H9 (cell line): ENCODE data around the gene EDA2R. TPM values are rescaled to one million over a fixed set of nuclear protein-coding genes. Genes with fewer than 3 reads are reported as not detected.

Experiments
- DNase-seq: peaks from one replicate; pipeline ENCODE4 v3.0.0-alpha.2; 2017
- H2AFZ ChIP-seq: one replicate; pipeline ENCODE4 v1.6.1; 2013; ENCODE audit warnings: mild to moderate bottlenecking, low read length, control low read depth, moderate library complexity
- H2AK5ac ChIP-seq: 2 replicates; pipeline ENCODE4 v1.6.1; 2013; ENCODE audit warnings: low read length, control low read depth, mixed read lengths; ENCODE audit not compliant: insufficient read length
- H2BK120ac ChIP-seq: one replicate; pipeline ENCODE4 v1.6.1; 2013; ENCODE audit warnings: low read depth, mild to moderate bottlenecking, low read length, control low read depth, inconsistent platforms; ENCODE audit not compliant: poor library complexity, severe bottlenecking
- H2BK12ac ChIP-seq: 2 replicates; pipeline ENCODE4 v1.6.1; 2013; ENCODE audit warnings: low read length, control low read depth, mixed read lengths, low read depth; ENCODE audit not compliant: insufficient read length
- H2BK15ac ChIP-seq: 2 replicates; pipeline ENCODE4 v1.6.1; 2013; ENCODE audit warnings: low read depth, low read length, control low read depth
- H2BK20ac ChIP-seq: one replicate; pipeline ENCODE4 v1.6.1; 2013; ENCODE audit warnings: low read depth, mild to moderate bottlenecking, low read length, control low read depth, inconsistent platforms; ENCODE audit not compliant: poor library complexity, severe bottlenecking
- H2BK5ac ChIP-seq: 2 replicates; pipeline ENCODE4 v1.6.1; 2013; ENCODE audit warnings: low read length, control low read depth, mixed read lengths; ENCODE audit not compliant: insufficient read length
- H3K14ac ChIP-seq: 2 replicates; pipeline ENCODE4 v1.6.1; 2013; ENCODE audit warnings: low read length, control low read depth; ENCODE audit not compliant: insufficient read depth
- H3K18ac ChIP-seq: 2 replicates; pipeline ENCODE4 v1.6.1; 2013; ENCODE audit warnings: low read depth, mild to moderate bottlenecking, mixed read lengths, low read length, control low read depth; ENCODE audit not compliant: insufficient read length
- H3K23ac ChIP-seq: 2 replicates; pipeline ENCODE4 v1.6.1; 2013; ENCODE audit warnings: low read length, control low read depth, mixed read lengths, low read depth; ENCODE audit not compliant: insufficient read length
- H3K23me2 ChIP-seq: 2 replicates; pipeline ENCODE4 v1.6.1; 2013; ENCODE audit warnings: low read depth, mild to moderate bottlenecking, mixed read lengths, low read length, control low read depth; ENCODE audit not compliant: insufficient read length, poor library complexity, severe bottlenecking
- H3K27ac ChIP-seq: 2 replicates; pipeline ENCODE4 v1.5.1; 2013; ENCODE audit warnings: low read length, control low read depth, mixed read lengths, low read depth; ENCODE audit not compliant: insufficient read length
- H3K27me3 ChIP-seq: 2 replicates; pipeline ENCODE4 v1.6.1; 2013; ENCODE audit warnings: low read length, control low read depth, inconsistent platforms; ENCODE audit not compliant: insufficient read depth
- H3K4ac ChIP-seq: 2 replicates; pipeline ENCODE4 v1.6.1; 2013; ENCODE audit warnings: low read depth, mild to moderate bottlenecking, control low read depth, inconsistent platforms, low read length, moderate library complexity
- H3K4me1 ChIP-seq: 2 replicates; pipeline ENCODE4 v1.6.1; 2013; ENCODE audit warnings: low read length, control low read depth, inconsistent platforms; ENCODE audit not compliant: insufficient read depth
- H3K4me2 ChIP-seq: 2 replicates; pipeline ENCODE4 v1.6.1; 2013; ENCODE audit warnings: low read length, control low read depth, mixed read lengths; ENCODE audit not compliant: insufficient read length, insufficient read depth
- H3K56ac ChIP-seq: 2 replicates; pipeline ENCODE4 v1.6.1; 2013; ENCODE audit warnings: low read depth, mild to moderate bottlenecking, mixed read lengths, low read length, control low read depth; ENCODE audit not compliant: insufficient read length
- H3K79me1 ChIP-seq: 2 replicates; pipeline ENCODE4 v1.6.1; 2013; ENCODE audit warnings: low read depth, mild to moderate bottlenecking, moderate library complexity, low read length, control low read depth, inconsistent platforms; ENCODE audit not compliant: insufficient read depth, poor library complexity, severe bottlenecking
- H3K79me2 ChIP-seq: 2 replicates; pipeline ENCODE4 v1.6.1; 2013; ENCODE audit warnings: low read length, control low read depth, inconsistent platforms; ENCODE audit not compliant: insufficient read depth
- H3K9ac ChIP-seq: 2 replicates; pipeline ENCODE4 v1.6.1; 2013; ENCODE audit warnings: low read length, control low read depth, mixed read lengths; ENCODE audit not compliant: insufficient read length; ENCODE audit errors: extremely low read depth
- H3K9me3 ChIP-seq: one replicate; pipeline ENCODE4 v1.6.1; 2013; ENCODE audit warnings: low read depth, low read length, inconsistent platforms; ENCODE audit not compliant: control insufficient read depth
- H3T11ph ChIP-seq: one replicate; pipeline ENCODE4 v1.6.1; 2013; ENCODE audit warnings: mild to moderate bottlenecking, low read length, control low read depth, inconsistent platforms
- H4K20me1 ChIP-seq: one replicate; pipeline ENCODE4 v1.6.1; 2013; ENCODE audit not compliant: control insufficient read depth, insufficient read length, insufficient read depth
- H4K5ac ChIP-seq: 2 replicates; pipeline ENCODE4 v1.6.1; 2013; ENCODE audit warnings: low read depth, mild to moderate bottlenecking, mixed read lengths, low read length, control low read depth; ENCODE audit not compliant: insufficient read length
- H4K8ac ChIP-seq: replicated peaks from 2 replicates; pipeline ENCODE4 v1.6.1; 2013; ENCODE audit warnings: low read length, control low read depth, mixed read lengths, low read depth; ENCODE audit not compliant: insufficient read length
- H4K91ac ChIP-seq: 2 replicates; pipeline ENCODE4 v1.6.1; 2013; ENCODE audit warnings: low read depth, mild to moderate bottlenecking, moderate library complexity, mixed read lengths, low read length, control low read depth; ENCODE audit not compliant: insufficient read length
- H3K27ac Mint-ChIP-seq, 3 experiments: 2 replicates in 2 of 3; 3 replicates in 1 of 3; pipeline ENCODE4 v1.8.0; 2020 to 2021; ENCODE audit warnings: mixed read lengths in 3 of 3, mild to moderate bottlenecking in 1 of 3, moderate library complexity in 1 of 3
- H3K27me3 Mint-ChIP-seq: 2 replicates; pipeline ENCODE4 v1.8.0; 2021; ENCODE audit warnings: low read depth, mild to moderate bottlenecking, moderate library complexity, mixed read lengths
- H3K36me3 Mint-ChIP-seq, 3 experiments: 2 replicates in 2 of 3; 3 replicates in 1 of 3; pipeline ENCODE4 v1.8.0; 2020 to 2021; ENCODE audit warnings: low read depth in 3 of 3, mixed read lengths in 3 of 3; ENCODE audit not compliant: insufficient read depth in 1 of 3
- H3K4me1 Mint-ChIP-seq, 2 experiments: 2 replicates each; pipeline ENCODE4 v1.8.0; 2020; ENCODE audit warnings: mixed read lengths in 2 of 2
- H3K4me3 Mint-ChIP-seq, 2 experiments: 2 replicates in 1 of 2; 3 replicates in 1 of 2; pipeline ENCODE4 v1.8.0; 2020 to 2021; ENCODE audit warnings: mild to moderate bottlenecking in 2 of 2, mixed read lengths in 2 of 2, moderate library complexity in 1 of 2
- H3K9me3 Mint-ChIP-seq, 2 experiments: 2 replicates in 1 of 2; 3 replicates in 1 of 2; pipeline ENCODE4 v1.8.0; 2020; ENCODE audit warnings: mild to moderate bottlenecking in 2 of 2, mixed read lengths in 2 of 2, moderate library complexity in 1 of 2
- CTCF ChIP-seq: fragments of 200-600 bp; sonication (generic); conservative IDR thresholded peaks from 3 replicates; pipeline ENCODE4 v1.8.0; 2021; ENCODE audit warnings: antibody characterized with exemption, mild to moderate bottlenecking
- WGBS: extraction: QIAGEN DNeasy Blood & Tissue Kit; methylation state at CpG from one replicate; pipeline ENCODE4 v1.1.7; 2013; ENCODE audit warnings: missing lambda C conversion rate, low lambda C conversion rate, mixed read lengths; ENCODE audit not compliant: insufficient read length; ENCODE audit errors: extremely low coverage; 5-methylcytosine and 5-hydroxymethylcytosine counted together
- total RNA-seq: library from RNA; stranded (reverse); gene quantifications from 2 replicates; pipeline ENCODE4 v1.2.1, GENCODE V29; 2021

EDA2R gene
- total RNA-seq, 1 experiment from 2014 or later: 6.6 TPM

- DNase-seq: no peak
- Histone ChIP-seq H3K4ac (no peak overlapping the region), H3K4me1 (no peaks in the 10 kb centered on the region; the same call in 1 of the 2 replicates), H4K91ac (no peak overlapping the region), H2AK5ac (no peak overlapping the region), H4K8ac (no peak overlapping the region), H3K23ac (no peak overlapping the region), H3K23me2 (no peaks in the 10 kb centered on the region), H2BK120ac (no peak overlapping the region), H2BK20ac (no peak overlapping the region), H3K79me1 (no peaks in the 10 kb centered on the region), H3K18ac (no peak overlapping the region), H3K56ac (no peak overlapping the region), H4K5ac (no peak overlapping the region), H3K9ac (no peak overlapping the region), H3K27ac (no peak overlapping the region), H4K20me1 (no peaks in the 10 kb centered on the region), H3K9me3 (peaks cover 26% of the 10 kb centered on the region), H3T11ph (no peak overlapping the region), H3K14ac (no peak overlapping the region), H2BK15ac (no peak overlapping the region), H3K79me2 (no peaks in the 10 kb centered on the region), H3K4me2 (no peak overlapping the region), H2BK12ac (no peak overlapping the region), H2AFZ (no peak overlapping the region), H2BK5ac (no peak overlapping the region), H3K27me3 (no peaks in the 10 kb centered on the region)
- Mint-ChIP-seq H3K9me3 (peaks cover 82 to 94% of the 10 kb centered on the region in 2 experiments), H3K27me3 (no peaks in the 10 kb centered on the region; the same call in 1 of the 2 replicates), H3K36me3 (peaks cover 0 to 3% (median 2%) of the 10 kb centered on the region in 3 experiments; a peak in 2 of 7 replicates), H3K4me1 (peaks cover 0 to 6% of the 10 kb centered on the region in 2 experiments; a peak in 2 of 4 replicates), H3K4me3 (no peak overlapping the region), H3K27ac (no peak overlapping the region)
- TF ChIP-seq CTCF: no peak
- no CpG with 5 or more reads among the region's 2 CpGs for WGBS
These were observed 38.1 kb upstream of the EDA2R start for GRCh38 chrX:66676990-66677389.
